SJSA1 (cell line): ENCODE measurements around the gene HOXB4. TPM values are rescaled to one million over a fixed set of nuclear protein-coding genes. Genes with fewer than 3 reads are reported as not detected.

Source experiments
- DNase-seq, 2 experiments: peaks; one replicate each; pipeline ENCODE4 v3.0.0-alpha.2; 2015 to 2020; ENCODE audit warnings: low spot score in 2 of 2, low read depth in 1 of 2
- H3K27ac ChIP-seq: fragments of 250-450 bp; sonication (Bioruptor Pico); 2 replicates; pipeline ENCODE4 v1.5.1; 2020; ENCODE audit warnings: mild to moderate bottlenecking, moderate library complexity
- H3K27me3 ChIP-seq: fragments of 250-450 bp; sonication (Bioruptor Pico); replicated peaks from 2 replicates; pipeline ENCODE4 v1.5.1; 2020; ENCODE audit warnings: mild to moderate bottlenecking, moderate library complexity
- H3K36me3 ChIP-seq: fragments of 250-450 bp; sonication (Bioruptor Pico); 2 replicates; pipeline ENCODE4 v1.5.1; 2020; ENCODE audit warnings: mild to moderate bottlenecking
- H3K4me1 ChIP-seq: fragments of 250-450 bp; sonication (Bioruptor Pico); replicated peaks from 2 replicates; pipeline ENCODE4 v1.6.1; 2021; ENCODE audit warnings: mild to moderate bottlenecking
- H3K4me3 ChIP-seq: fragments of 250-450 bp; sonication (Bioruptor Pico); 2 replicates; pipeline ENCODE4 v1.5.1; 2020; ENCODE audit warnings: mild to moderate bottlenecking
- H3K9me3 ChIP-seq: fragments of 250-450 bp; sonication (Bioruptor Pico); replicated peaks from 2 replicates; pipeline ENCODE4 v1.5.1; 2020; ENCODE audit warnings: mild to moderate bottlenecking
- total RNA-seq: library from RNA; depleted of rRNA; stranded (reverse); fragments of >200 nt; shearing (Covaris generic); gene quantifications from 2 replicates; pipeline ENCODE4 v1.2.3, GENCODE V29; 2014

HOXB4 gene
- total RNA-seq, 1 experiment from 2014 or later = 3.2 TPM

- no peaks in the 10 kb centered on the region for H3K27me3 ChIP-seq
- no peak overlapping the region for H3K4me3 ChIP-seq
- H3K27ac ChIP-seq = no peak overlapping the region
- no peaks in the 10 kb centered on the region for H3K9me3 ChIP-seq
- H3K36me3 ChIP-seq = peaks cover 6% of the 10 kb centered on the region; the same call in 1 of the 2 replicates
- DNase-seq = no peak
- peaks cover 18% of the 10 kb centered on the region for H3K4me1 ChIP-seq
Measured at GRCh38 chr17:48571024-48571818, 6.9 kb downstream of the HOXB4 start.

- Histone ChIP-seq H3K4me1 (peaks cover 10% of the 10 kb centered on the region), H3K4me3 (no peak overlapping the region), H3K27me3 (no peaks in the 10 kb centered on the region), H3K9me3 (no peaks in the 10 kb centered on the region), H3K36me3 (0 out of 2 replicates have a peak, but pooled peaks cover 3% of the 10 kb centered on the region), H3K27ac (no peak overlapping the region)
- DNase-seq = no peak
Measured at GRCh38 chr17:48570325-48571023, 7.7 kb downstream of the HOXB4 start.

- H3K4me3 ChIP-seq = no peak overlapping the region
- peaks cover 5% of the 10 kb centered on the region for H3K4me1 ChIP-seq
Measured at GRCh38 chr17:48569674-48570324, 8.4 kb downstream of the HOXB4 start.

GRCh38 chr17:48569240-48569582 is 8.9 kb downstream of the HOXB4 start:
- Histone ChIP-seq H3K27me3 (no peaks in the 10 kb centered on the region), H3K27ac (no peak overlapping the region), H3K4me1 (peaks cover 6% of the 10 kb centered on the region), H3K9me3 (no peaks in the 10 kb centered on the region), H3K4me3 (no peak overlapping the region), H3K36me3 (peaks cover 3% of the 10 kb centered on the region; the same call in 1 of the 2 replicates)
- no peak for DNase-seq

More at GRCh38 chr17:48569674-48570324, 8.4 kb downstream of the HOXB4 start:
- DNase-seq = no peak
- Histone ChIP-seq H3K27ac (no peak overlapping the region), H3K27me3 (no peaks in the 10 kb centered on the region), H3K9me3 (no peaks in the 10 kb centered on the region), H3K36me3 (peaks cover 3% of the 10 kb centered on the region; the same call in 1 of the 2 replicates)

- Histone ChIP-seq H3K9me3 (no peaks in the 10 kb centered on the region), H3K36me3 (peaks cover 3% of the 10 kb centered on the region; the same call in 1 of the 2 replicates), H3K27ac (no peak overlapping the region), H3K4me3 (no peak overlapping the region), H3K27me3 (no peaks in the 10 kb centered on the region), H3K4me1 (peaks cover 6% of the 10 kb centered on the region)
- no peak for DNase-seq
Measured at GRCh38 chr17:48568499-48569239, 9.5 kb downstream of the HOXB4 start.

GRCh38 chr17:48567646-48568354 is 10.3 kb downstream of the HOXB4 start:
- DNase-seq = no peak
- Histone ChIP-seq H3K27ac (no peak overlapping the region), H3K9me3 (no peaks in the 10 kb centered on the region), H3K4me3 (no peak overlapping the region), H3K36me3 (peaks cover 3% of the 10 kb centered on the region; the same call in 1 of the 2 replicates), H3K27me3 (no peaks in the 10 kb centered on the region), H3K4me1 (peaks cover 6% of the 10 kb centered on the region)

- no peak overlapping the region for H3K27ac ChIP-seq
- no peak overlapping the region for H3K4me3 ChIP-seq
- H3K36me3 ChIP-seq = peaks cover 3% of the 10 kb centered on the region; the same call in 1 of the 2 replicates
- peaks cover 6% of the 10 kb centered on the region for H3K4me1 ChIP-seq
- no peaks in the 10 kb centered on the region for H3K9me3 ChIP-seq
- DNase-seq = no peak
- no peaks in the 10 kb centered on the region for H3K27me3 ChIP-seq
Measured at GRCh38 chr17:48567209-48567608, 10.9 kb downstream of the HOXB4 start.

GRCh38 chr17:48566717-48567116 is 11.4 kb downstream of the HOXB4 start:
- Histone ChIP-seq H3K36me3 (peaks cover 3% of the 10 kb centered on the region; the same call in 1 of the 2 replicates), H3K27me3 (no peaks in the 10 kb centered on the region), H3K9me3 (no peaks in the 10 kb centered on the region), H3K4me1 (peaks cover 6% of the 10 kb centered on the region), H3K4me3 (no peak overlapping the region), H3K27ac (no peak overlapping the region)
- no peak for DNase-seq

- Histone ChIP-seq H3K4me3 (no peak overlapping the region), H3K27ac (no peak overlapping the region), H3K27me3 (no peaks in the 10 kb centered on the region), H3K4me1 (peaks cover 6% of the 10 kb centered on the region), H3K9me3 (no peaks in the 10 kb centered on the region), H3K36me3 (peaks cover 3% of the 10 kb centered on the region; the same call in 1 of the 2 replicates)
- DNase-seq = no peak
Measured at GRCh38 chr17:48565925-48566710, 12.0 kb downstream of the HOXB4 start.

GRCh38 chr17:48565022-48565554 is 13.1 kb downstream of the HOXB4 start:
- Histone ChIP-seq H3K4me1 (peaks cover 6% of the 10 kb centered on the region), H3K27ac (no peak overlapping the region), H3K36me3 (peaks cover 3% of the 10 kb centered on the region; the same call in 1 of the 2 replicates), H3K4me3 (peak overlapping the region; percentile 36; the same call in 1 of the 2 replicates), H3K27me3 (no peaks in the 10 kb centered on the region), H3K9me3 (no peaks in the 10 kb centered on the region)
- no peak for DNase-seq

GRCh38 chr17:48564188-48565021 is 13.7 kb downstream of the HOXB4 start:
- no peaks in the 10 kb centered on the region; the same call in 1 of the 2 replicates for H3K36me3 ChIP-seq
- H3K27me3 ChIP-seq = no peaks in the 10 kb centered on the region
- H3K4me3 ChIP-seq = peak overlapping the region; percentile 36
- H3K27ac ChIP-seq = no peak overlapping the region
- H3K4me1 ChIP-seq = peaks cover 6% of the 10 kb centered on the region
- H3K9me3 ChIP-seq = no peaks in the 10 kb centered on the region
- DNase-seq = no peak
